GM12872 (cell line): Measurements from ENCODE around the gene ABHD16B.

Source experiments
- CTCF ChIP-seq: IDR thresholded peaks from 3 replicates; pipeline ENCODE4 v1.5.1; 2011; ENCODE audit warnings: low read depth, mild to moderate bottlenecking, low read length, moderate library complexity; ENCODE audit not compliant: insufficient read depth

The ABHD16B gene

GRCh38 chr20:63894358-63895201, 33.3 kb downstream of the ABHD16B start, which contains the start of gene DNAJC5:
Gene DNAJC5, plus strand, starts transcription at chr20:63895126. Its CDS starts 33,220 bp downstream, at chr20:63928346.
- no peak for TF ChIP-seq CTCF

GRCh38 chr20:63895202-63895951, 34.1 kb downstream of the ABHD16B start:
- no peak for TF ChIP-seq CTCF

- no peak for TF ChIP-seq CTCF
Measured at GRCh38 chr20:63895952-63896263, 34.6 kb downstream of the ABHD16B start.

- TF ChIP-seq CTCF, result no peak
Measured at GRCh38 chr20:63896264-63897105, 35.2 kb downstream of the ABHD16B start.

- TF ChIP-seq CTCF, result no peak
Measured at GRCh38 chr20:63897978-63898561, 36.8 kb downstream of the ABHD16B start.

- TF ChIP-seq CTCF, result no peak
Measured at GRCh38 chr20:63898882-63899558, 37.7 kb downstream of the ABHD16B start.
